Measurements from ENCODE around the gene AIFM2.

Gene AIFM2

DNA sequence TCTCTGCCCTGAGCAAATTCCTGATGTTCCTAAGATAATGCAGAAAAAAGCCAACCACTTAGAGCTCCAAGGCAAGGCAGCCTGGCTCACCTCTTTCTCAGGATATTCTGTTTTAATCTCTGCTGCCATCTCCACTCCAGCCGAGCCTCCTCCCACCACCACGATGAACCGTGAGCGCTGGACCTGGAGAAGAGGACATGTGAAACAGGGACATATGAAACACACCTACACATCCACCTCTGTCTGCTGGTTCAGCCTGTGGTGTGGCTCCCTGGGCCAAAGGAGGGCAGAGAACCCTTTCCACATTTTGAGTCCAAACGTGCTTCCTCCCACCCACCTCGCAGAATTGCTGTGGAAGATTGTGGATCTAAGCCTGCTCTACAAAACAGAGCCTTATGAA is 12.2 kb downstream of the AIFM2 start:
- Histone ChIP-seq H4K20me1 (ENCODE audit: insufficient read depth, low read length) (no peaks in the 10 kb centered on the region), H3K9ac (ENCODE audit: low read length) (no peak overlapping the region), H3K4me3 (ENCODE audit: low read length) (no peak overlapping the region), H3K9me3 (ENCODE audit: insufficient read depth, low read length) (no peaks in the 10 kb centered on the region), H3K36me3 (replicated peaks; ENCODE audit: low read depth, low read length) (no peaks in the 10 kb centered on the region), H3K79me2 (ENCODE audit: low read length) (no peaks in the 10 kb centered on the region), H2AFZ (ENCODE audit: low read depth, low read length) (no peak overlapping the region), H3K4me2 (ENCODE audit: low read length) (no peak overlapping the region), H3K27ac (ENCODE audit: low read length) (no peak overlapping the region), H3K27me3 (ENCODE audit: low read depth, low read length) (no peaks in the 10 kb centered on the region), H3K4me1 (ENCODE audit: low read length) (peaks cover 6% of the 10 kb centered on the region)
- TF ChIP-seq EZH2phosphoT487 (IDR thresholded peaks at IDR 0.05; ENCODE audit: low read depth), result no peak
- TF ChIP-seq, protein P1, sequence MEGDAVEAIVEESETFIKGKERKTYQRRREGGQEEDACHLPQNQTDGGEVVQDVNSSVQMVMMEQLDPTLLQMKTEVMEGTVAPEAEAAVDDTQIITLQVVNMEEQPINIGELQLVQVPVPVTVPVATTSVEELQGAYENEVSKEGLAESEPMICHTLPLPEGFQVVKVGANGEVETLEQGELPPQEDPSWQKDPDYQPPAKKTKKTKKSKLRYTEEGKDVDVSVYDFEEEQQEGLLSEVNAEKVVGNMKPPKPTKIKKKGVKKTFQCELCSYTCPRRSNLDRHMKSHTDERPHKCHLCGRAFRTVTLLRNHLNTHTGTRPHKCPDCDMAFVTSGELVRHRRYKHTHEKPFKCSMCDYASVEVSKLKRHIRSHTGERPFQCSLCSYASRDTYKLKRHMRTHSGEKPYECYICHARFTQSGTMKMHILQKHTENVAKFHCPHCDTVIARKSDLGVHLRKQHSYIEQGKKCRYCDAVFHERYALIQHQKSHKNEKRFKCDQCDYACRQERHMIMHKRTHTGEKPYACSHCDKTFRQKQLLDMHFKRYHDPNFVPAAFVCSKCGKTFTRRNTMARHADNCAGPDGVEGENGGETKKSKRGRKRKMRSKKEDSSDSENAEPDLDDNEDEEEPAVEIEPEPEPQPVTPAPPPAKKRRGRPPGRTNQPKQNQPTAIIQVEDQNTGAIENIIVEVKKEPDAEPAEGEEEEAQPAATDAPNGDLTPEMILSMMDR (IDR thresholded peaks at IDR 0.05; ENCODE audit: low read depth, low read length), result no peak

DNA sequence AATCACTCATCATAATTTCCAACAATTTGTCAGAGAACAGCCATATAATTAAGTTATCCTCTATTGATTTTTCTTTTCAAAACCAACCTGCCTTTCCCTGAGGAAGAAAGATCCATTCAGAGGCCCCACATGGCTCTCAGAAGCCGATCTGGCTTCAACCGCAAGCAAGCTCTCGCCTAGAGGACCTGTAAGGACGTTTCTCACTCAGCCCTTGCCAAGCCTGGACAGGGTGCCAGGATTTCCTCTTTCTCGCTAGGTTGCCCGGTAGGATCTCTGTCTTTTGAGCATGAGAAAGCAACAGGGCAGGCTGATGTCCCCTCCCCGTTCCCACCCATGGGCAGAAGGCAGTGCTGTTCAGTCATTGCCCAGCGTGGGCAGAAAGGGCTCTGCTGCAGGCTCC is 13.0 kb downstream of the AIFM2 start:
- no peak for TF ChIP-seq EZH2phosphoT487 (IDR thresholded peaks at IDR 0.05; ENCODE audit: low read depth)
- TF ChIP-seq, protein P1 (IDR thresholded peaks at IDR 0.05; ENCODE audit: low read depth, low read length), result no peak
- H3K4me2 ChIP-seq (ENCODE audit: low read length), result no peak overlapping the region
- H3K36me3 ChIP-seq (replicated peaks; ENCODE audit: low read depth, low read length), result no peaks in the 10 kb centered on the region
- H3K9me3 ChIP-seq (ENCODE audit: insufficient read depth, low read length), result no peaks in the 10 kb centered on the region
- no peak overlapping the region for H3K4me3 ChIP-seq (ENCODE audit: low read length)
- peaks cover 6% of the 10 kb centered on the region for H3K4me1 ChIP-seq (ENCODE audit: low read length)
- H3K27me3 ChIP-seq (ENCODE audit: low read depth, low read length), result no peaks in the 10 kb centered on the region
- no peak overlapping the region for H2AFZ ChIP-seq (ENCODE audit: low read depth, low read length)
- H3K9ac ChIP-seq (ENCODE audit: low read length), result no peak overlapping the region
- H3K79me2 ChIP-seq (ENCODE audit: low read length), result no peaks in the 10 kb centered on the region
- no peaks in the 10 kb centered on the region for H4K20me1 ChIP-seq (ENCODE audit: insufficient read depth, low read length)
- no peak overlapping the region for H3K27ac ChIP-seq (ENCODE audit: low read length)

DNA sequence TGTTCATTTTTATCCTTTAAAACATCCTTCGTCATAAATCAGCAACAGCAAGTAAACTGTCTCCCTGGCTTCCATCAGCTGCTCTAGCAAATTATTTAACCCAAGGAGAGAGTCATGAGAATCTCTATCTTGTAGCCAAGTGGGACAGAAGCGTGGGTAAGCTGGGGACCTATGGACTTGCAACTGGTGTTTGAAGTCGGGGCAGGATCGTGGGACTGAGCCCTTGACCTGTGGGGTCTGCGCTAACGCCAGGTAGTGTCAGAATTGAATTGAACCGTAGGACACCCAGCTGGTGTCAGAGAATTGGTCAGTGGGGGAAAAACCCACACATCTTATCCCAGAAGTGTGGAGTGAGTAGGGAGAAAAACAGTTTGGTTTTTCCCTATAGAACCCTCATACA is 13.4 kb downstream of the AIFM2 start:
- H3K9ac ChIP-seq (ENCODE audit: low read length), result no peak overlapping the region
- TF ChIP-seq EZH2phosphoT487 (IDR thresholded peaks at IDR 0.05; ENCODE audit: low read depth), result no peak
- TF ChIP-seq, protein P1 (IDR thresholded peaks at IDR 0.05; ENCODE audit: low read depth, low read length), result no peak
- H4K20me1 ChIP-seq (ENCODE audit: insufficient read depth, low read length), result no peaks in the 10 kb centered on the region
- H3K4me2 ChIP-seq (ENCODE audit: low read length), result no peak overlapping the region
- H3K79me2 ChIP-seq (ENCODE audit: low read length), result no peaks in the 10 kb centered on the region
- H3K4me3 ChIP-seq (ENCODE audit: low read length), result no peak overlapping the region
- no peak overlapping the region for H3K27ac ChIP-seq (ENCODE audit: low read length)
- no peak overlapping the region for H2AFZ ChIP-seq (ENCODE audit: low read depth, low read length)
- H3K4me1 ChIP-seq (ENCODE audit: low read length), result peaks cover 6% of the 10 kb centered on the region
- H3K36me3 ChIP-seq (replicated peaks; ENCODE audit: low read depth, low read length), result no peaks in the 10 kb centered on the region
- no peaks in the 10 kb centered on the region for H3K27me3 ChIP-seq (ENCODE audit: low read depth, low read length)
- H3K9me3 ChIP-seq (ENCODE audit: insufficient read depth, low read length), result no peaks in the 10 kb centered on the region

GRCh38 chr10:70118196-70118595 is 14.4 kb downstream of the AIFM2 start:
- H3K27ac ChIP-seq (ENCODE audit: low read length), result no peak overlapping the region
- H3K36me3 ChIP-seq (replicated peaks; ENCODE audit: low read depth, low read length), result no peaks in the 10 kb centered on the region
- TF ChIP-seq, protein P1 (IDR thresholded peaks at IDR 0.05; ENCODE audit: low read depth, low read length), result no peak
- no peak for TF ChIP-seq EZH2phosphoT487 (IDR thresholded peaks at IDR 0.05; ENCODE audit: low read depth)
- H3K4me1 ChIP-seq (ENCODE audit: low read length), result peaks cover 6% of the 10 kb centered on the region
- H2AFZ ChIP-seq (ENCODE audit: low read depth, low read length), result no peak overlapping the region
- no peak overlapping the region for H3K9ac ChIP-seq (ENCODE audit: low read length)
- no peaks in the 10 kb centered on the region for H3K27me3 ChIP-seq (ENCODE audit: low read depth, low read length)
- H3K9me3 ChIP-seq (ENCODE audit: insufficient read depth, low read length), result no peaks in the 10 kb centered on the region
- H3K79me2 ChIP-seq (ENCODE audit: low read length), result no peaks in the 10 kb centered on the region
- no peak overlapping the region for H3K4me3 ChIP-seq (ENCODE audit: low read length)
- no peak overlapping the region for H3K4me2 ChIP-seq (ENCODE audit: low read length)
- no peaks in the 10 kb centered on the region for H4K20me1 ChIP-seq (ENCODE audit: insufficient read depth, low read length)
